Skeletal muscle satellite cell (primary cell): ENCODE results near the gene DIPK1A.
A peak's percentile ranks its signal among the peaks of the same experiment; 100 is the strongest.

ENCODE experiments used
- H3K27me3 ChIP-seq: 2 replicates; pipeline ENCODE4 v1.7.0; 2013; ENCODE audit warnings: low read length; ENCODE audit not compliant: control insufficient read depth, insufficient read depth
- H3K36me3 ChIP-seq: 2 replicates; pipeline ENCODE4 v1.7.0; 2013; ENCODE audit warnings: mild to moderate bottlenecking, control low read depth, low read length; ENCODE audit not compliant: insufficient read depth
- H3K4me1 ChIP-seq: 2 replicates; pipeline ENCODE4 v1.7.0; 2013; ENCODE audit warnings: low read length; ENCODE audit not compliant: control insufficient read depth, insufficient read depth
- H3K4me2 ChIP-seq: 2 replicates; pipeline ENCODE4 v1.7.0; 2013; ENCODE audit warnings: mild to moderate bottlenecking, low read length
- H3K4me3 ChIP-seq: 2 replicates; pipeline ENCODE4 v1.7.0; 2013; ENCODE audit warnings: low read length
- H3K9ac ChIP-seq: 2 replicates; pipeline ENCODE4 v1.7.0; 2013; ENCODE audit warnings: mild to moderate bottlenecking, low read depth, low read length, moderate library complexity
- H3K9me3 ChIP-seq: replicated peaks from 2 replicates; pipeline ENCODE4 v1.7.0; 2013; ENCODE audit warnings: mild to moderate bottlenecking, control low read depth, low read length

DIPK1A gene

GRCh38 chr1:92924501-92924900, 36.8 kb downstream of the DIPK1A start:
- no peaks in the 10 kb centered on the region for H3K36me3 ChIP-seq
- H3K4me3 ChIP-seq, result no peak overlapping the region
- no peak overlapping the region for H3K4me2 ChIP-seq
- H3K4me1 ChIP-seq, result peaks cover 11% of the 10 kb centered on the region
- no peaks in the 10 kb centered on the region for H3K27me3 ChIP-seq
- H3K9ac ChIP-seq, result no peak overlapping the region
- no peaks in the 10 kb centered on the region for H3K9me3 ChIP-seq

GRCh38 chr1:92923664-92924063, 37.6 kb downstream of the DIPK1A start:
- peaks cover 6% of the 10 kb centered on the region for H3K4me1 ChIP-seq
- H3K36me3 ChIP-seq, result no peaks in the 10 kb centered on the region
- no peak overlapping the region for H3K9ac ChIP-seq
- H3K4me2 ChIP-seq, result peak overlapping the region; percentile 40
- H3K27me3 ChIP-seq, result no peaks in the 10 kb centered on the region
- no peak overlapping the region for H3K4me3 ChIP-seq
- H3K9me3 ChIP-seq, result no peaks in the 10 kb centered on the region

- Histone ChIP-seq H3K4me2 (peak overlapping the region; percentile 48), H3K27me3 (no peaks in the 10 kb centered on the region), H3K4me3 (no peak overlapping the region), H3K4me1 (peaks cover 8% of the 10 kb centered on the region), H3K36me3 (no peaks in the 10 kb centered on the region), H3K9me3 (no peaks in the 10 kb centered on the region), H3K9ac (peak overlapping the region; percentile 10)
Measured at GRCh38 chr1:92922356-92923035, 38.8 kb downstream of the DIPK1A start.

DNA sequence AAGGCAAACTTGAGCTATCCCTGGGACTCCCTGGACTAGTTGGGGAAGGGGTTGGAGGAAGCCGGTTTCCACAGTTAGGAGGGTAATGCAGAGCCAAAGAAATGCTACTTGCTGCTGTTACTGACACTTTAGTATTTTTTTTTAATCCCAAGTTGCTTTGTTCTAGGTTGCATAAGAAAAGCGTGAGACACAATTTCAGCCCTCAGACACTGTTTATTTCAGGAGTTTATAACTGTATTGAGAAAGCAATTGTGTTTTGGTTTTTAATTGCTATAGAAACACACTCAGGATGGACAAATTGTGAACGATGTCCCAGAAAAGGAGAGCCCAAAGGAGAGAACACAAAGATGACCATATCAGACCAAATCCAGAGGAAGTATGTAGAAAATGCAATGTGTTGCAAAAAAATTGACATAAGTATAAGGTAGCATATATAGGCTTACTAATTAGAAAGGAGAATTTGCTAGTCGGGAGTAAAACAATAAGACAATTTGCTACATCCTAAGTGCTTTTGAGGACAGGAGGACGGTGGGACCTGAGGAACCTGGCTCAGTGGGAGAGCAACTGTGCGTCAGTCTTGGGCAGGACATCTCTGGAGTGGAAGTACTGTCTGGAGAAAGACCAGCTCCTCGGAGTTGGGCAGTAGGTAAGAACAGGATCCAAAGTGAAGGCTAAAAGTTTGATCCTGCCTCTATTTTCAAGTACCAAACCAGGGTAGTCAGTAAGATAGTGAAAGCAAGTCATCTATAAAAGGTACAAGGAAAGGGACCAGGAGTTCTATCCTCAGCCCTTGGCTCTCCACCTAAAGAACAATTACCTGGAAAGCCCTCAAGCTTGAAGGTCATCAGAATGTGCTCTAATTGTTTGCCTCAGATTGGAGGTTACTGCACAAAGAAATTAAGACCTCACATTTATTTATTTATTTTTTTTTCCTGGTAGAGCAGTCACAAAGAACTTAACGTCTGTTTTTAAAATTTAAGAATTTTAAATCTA, 39.9 kb downstream of the DIPK1A start:
- Histone ChIP-seq H3K36me3 (no peaks in the 10 kb centered on the region), H3K4me2 (no peak overlapping the region), H3K9ac (no peak overlapping the region), H3K9me3 (no peaks in the 10 kb centered on the region), H3K4me1 (peaks cover 17% of the 10 kb centered on the region), H3K4me3 (no peak overlapping the region), H3K27me3 (no peaks in the 10 kb centered on the region)

GRCh38 chr1:92916899-92917298, 44.4 kb downstream of the DIPK1A start:
- Histone ChIP-seq H3K4me3 (no peak overlapping the region), H3K4me2 (peak overlapping the region; percentile 43), H3K9me3 (no peaks in the 10 kb centered on the region), H3K36me3 (no peaks in the 10 kb centered on the region), H3K4me1 (peaks cover 19% of the 10 kb centered on the region), H3K27me3 (no peaks in the 10 kb centered on the region), H3K9ac (no peak overlapping the region)

GRCh38 chr1:92915547-92915946, 45.7 kb downstream of the DIPK1A start:
- H3K4me1 ChIP-seq, result peaks cover 19% of the 10 kb centered on the region
- H3K9ac ChIP-seq, result no peak overlapping the region
- H3K27me3 ChIP-seq, result no peaks in the 10 kb centered on the region
- H3K9me3 ChIP-seq, result no peaks in the 10 kb centered on the region
- H3K36me3 ChIP-seq, result no peaks in the 10 kb centered on the region
- no peak overlapping the region for H3K4me2 ChIP-seq
- H3K4me3 ChIP-seq, result no peak overlapping the region

DNA sequence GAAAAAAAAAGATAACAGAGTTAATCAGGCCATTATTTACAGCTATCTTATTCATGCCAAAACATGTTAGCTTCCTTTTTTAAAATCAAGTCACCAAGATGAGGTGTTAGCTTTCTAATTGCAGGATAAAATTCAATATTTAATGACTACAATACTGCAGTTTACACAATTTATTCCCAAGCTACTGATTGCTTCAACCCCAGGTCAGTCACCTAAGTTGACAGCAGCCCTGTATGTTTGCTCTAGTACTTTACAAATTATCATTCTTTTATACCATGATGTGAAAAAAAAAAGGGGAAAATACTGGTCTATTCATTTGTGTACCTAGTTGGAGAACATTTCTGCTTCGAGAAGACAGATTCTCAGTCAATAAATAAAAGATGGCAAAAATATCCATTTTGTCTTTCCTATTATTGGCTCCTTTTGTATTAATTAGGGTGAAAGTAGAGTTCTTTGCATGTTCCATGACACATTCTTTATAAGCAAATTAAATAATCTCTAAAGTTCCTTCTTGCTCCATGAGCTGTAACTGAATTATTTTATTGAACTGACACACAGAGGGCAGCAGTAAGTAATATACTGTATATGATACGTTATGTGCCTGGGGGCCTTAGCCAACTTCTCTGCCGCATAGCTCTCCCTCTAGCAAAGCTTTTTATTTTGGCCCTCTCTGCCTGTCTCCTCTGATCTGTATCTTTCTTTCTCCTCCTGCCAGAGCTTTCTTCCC, 48.0 kb downstream of the DIPK1A start:
- peaks cover 33% of the 10 kb centered on the region for H3K4me1 ChIP-seq
- H3K4me2 ChIP-seq, result no peak overlapping the region
- no peak overlapping the region for H3K4me3 ChIP-seq

GRCh38 chr1:92910081-92910480, 51.2 kb downstream of the DIPK1A start:
- Histone ChIP-seq H3K27me3 (no peaks in the 10 kb centered on the region), H3K36me3 (no peaks in the 10 kb centered on the region), H3K4me2 (no peak overlapping the region), H3K9ac (no peak overlapping the region), H3K4me1 (peaks cover 19% of the 10 kb centered on the region), H3K4me3 (no peak overlapping the region), H3K9me3 (no peaks in the 10 kb centered on the region)

More for the DNA sequence above, 48.0 kb downstream of the DIPK1A start:
- Histone ChIP-seq H3K27me3 (no peaks in the 10 kb centered on the region), H3K36me3 (no peaks in the 10 kb centered on the region), H3K9me3 (no peaks in the 10 kb centered on the region), H3K9ac (no peak overlapping the region)

GRCh38 chr1:92909321-92909720, 51.9 kb downstream of the DIPK1A start:
- Histone ChIP-seq H3K4me1 (peaks cover 19% of the 10 kb centered on the region), H3K9me3 (no peaks in the 10 kb centered on the region), H3K4me2 (no peak overlapping the region), H3K36me3 (no peaks in the 10 kb centered on the region), H3K27me3 (no peaks in the 10 kb centered on the region), H3K9ac (no peak overlapping the region), H3K4me3 (no peak overlapping the region)

DNA sequence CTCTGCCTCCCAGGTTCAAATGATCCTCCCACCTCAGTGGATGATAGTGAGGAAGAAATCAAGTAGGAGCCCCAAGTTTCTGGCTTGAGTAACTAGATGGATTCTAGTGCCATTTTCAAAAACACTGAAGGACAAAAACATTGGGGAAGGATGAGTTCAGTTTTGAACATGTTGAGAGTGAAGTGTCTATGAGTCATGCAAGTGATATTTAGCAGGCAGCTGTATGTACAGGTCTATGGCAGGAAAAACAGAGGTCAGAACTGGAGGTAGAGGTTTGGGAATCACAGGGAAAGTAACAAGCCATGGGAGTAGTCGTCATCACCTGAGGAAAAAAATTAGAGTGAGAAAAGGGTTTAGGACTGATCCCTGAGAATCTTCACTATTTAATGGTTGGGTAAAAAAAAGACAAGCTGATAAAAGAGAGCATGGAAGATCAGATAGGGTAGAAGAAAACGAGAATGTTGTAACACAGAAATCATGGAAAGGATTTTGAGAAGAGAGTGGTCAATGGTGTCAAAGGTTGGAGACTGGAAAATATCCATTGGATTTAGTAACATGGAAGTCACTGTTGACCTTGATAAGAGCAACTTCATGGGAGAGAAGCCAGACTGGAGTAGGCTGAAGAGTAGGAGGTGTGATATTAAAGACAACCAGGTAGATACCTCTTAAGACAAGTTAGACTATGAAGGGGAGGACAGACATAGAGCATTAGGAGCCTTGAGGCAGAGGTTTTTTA, 53.1 kb downstream of the DIPK1A start:
- Histone ChIP-seq H3K4me1 (peaks cover 19% of the 10 kb centered on the region), H3K9me3 (no peaks in the 10 kb centered on the region), H3K4me2 (no peak overlapping the region), H3K4me3 (no peak overlapping the region), H3K36me3 (no peaks in the 10 kb centered on the region), H3K27me3 (no peaks in the 10 kb centered on the region), H3K9ac (no peak overlapping the region)

GRCh38 chr1:92903765-92904164, 57.5 kb downstream of the DIPK1A start:
- H3K27me3 ChIP-seq, result no peaks in the 10 kb centered on the region
- H3K9me3 ChIP-seq, result no peaks in the 10 kb centered on the region
- no peak overlapping the region for H3K4me2 ChIP-seq
- no peaks in the 10 kb centered on the region for H3K36me3 ChIP-seq
- no peak overlapping the region for H3K9ac ChIP-seq
- no peak overlapping the region for H3K4me3 ChIP-seq
- H3K4me1 ChIP-seq, result peaks cover 9% of the 10 kb centered on the region
